Esophagus squamous epithelium (tissue), 5 donors: ENCODE measurements around the gene SLC11A2. TPM values are rescaled to one million over a fixed set of nuclear protein-coding genes. Genes with fewer than 3 reads are reported as not detected.

Experiments
- DNase-seq: peaks from one replicate; lab custom pipeline; 2025; lab: John Stamatoyannopoulos, UW
- H3K27ac ChIP-seq, 4 donors: fragments of 200-600 bp; sonication (generic); one replicate each; pipeline ENCODE4 v1.5.1; 2016 to 2019; ENCODE audit warnings: mild to moderate bottlenecking in 1 of 4
- H3K27me3 ChIP-seq, 4 donors: fragments of 200-600 bp; sonication (generic); 1 replicate in 3 of 4; 2 replicates in 1 of 4; pipeline versions ENCODE4 v1.5.1 to v1.6.0; 2017 to 2021; ENCODE audit warnings: antibody characterized with exemption in 1 of 4
- H3K36me3 ChIP-seq, 3 donors: fragments of 200-600 bp; sonication (generic); one replicate each; pipeline ENCODE4 v1.5.1; 2016 to 2019
- H3K4me1 ChIP-seq, 3 donors: fragments of 200-600 bp; sonication (generic); one replicate each; pipeline ENCODE4 v1.5.1; 2017 to 2019
- H3K4me3 ChIP-seq, 4 donors: fragments of 200-600 bp; sonication (generic); 1 replicate in 3 of 4; 2 replicates in 1 of 4; pipeline ENCODE4 v1.5.1; 2016 to 2019; ENCODE audit warnings: mild to moderate bottlenecking in 2 of 4, moderate library complexity in 1 of 4
- H3K9me3 ChIP-seq, 3 donors: fragments of 200-600 bp; sonication (generic); one replicate each; pipeline ENCODE4 v1.5.1; 2016 to 2019
- CTCF ChIP-seq, 6 experiments: fragments of 450-650 bp in 4 of 6; fragments of 200-600 bp in 2 of 6; sonication (generic) in 2 of 6; IDR thresholded peaks; one replicate each; pipeline ENCODE4 v1.5.1; 2016 to 2019; ENCODE audit warnings: antibody characterized with exemption in 6 of 6, mild to moderate bottlenecking in 4 of 6, moderate library complexity in 4 of 6
- POLR2A ChIP-seq, 4 donors: fragments of 450-650 bp; IDR thresholded peaks; one replicate each; pipeline ENCODE4 v1.6.1; 2017; ENCODE audit warnings: antibody characterized with exemption in 4 of 4, mild to moderate bottlenecking in 4 of 4, moderate library complexity in 3 of 4
- WGBS, 2 donors: methylation state at CpG; one replicate each; pipeline ENCODE4 v1.1.5; 2018; 5-methylcytosine and 5-hydroxymethylcytosine counted together
- intact Hi-C: fragments of 100-400 bp; cut with DNase I; formaldehyde crosslinking; loops from one replicate; pipeline ENCODE4 v1.15.0; 2022
- total RNA-seq, 4 donors: library from RNA; depleted of rRNA; stranded (reverse); fragments of >200 nt; gene quantifications; one replicate each; pipeline ENCODE4 v1.1.0, GENCODE V29; 2016
- donor health status: DM: yes; HTN: yes; CAD: no.

The SLC11A2 gene
- total RNA-seq, 4 donors from 2014 or later, result 23.6 to 78.9 (median 39.9) TPM

- intact Hi-C loops, result loop anchor here (10.0 kb wide), 1 partner anchor 48 kb away; no protein-coding TSS in a partner anchor
- Histone ChIP-seq H3K9me3 (peaks cover 0 to 9% (median 0%) of the 10 kb centered on the region in 3 donors), H3K4me1 (peaks cover 12 to 55% (median 35%) of the 10 kb centered on the region in 3 donors), H3K4me3 (no peak overlapping the region), H3K36me3 (peaks cover 0 to 20% (median 0%) of the 10 kb centered on the region in 3 donors), H3K27ac (peak overlapping the region in 3 of 4 donors; percentile 47 to 88 (median 86)), H3K27me3 (no peaks in the 10 kb centered on the region)
- DNase-seq, result no peak
- 68 to 83% methylated on average over 5 to 8 of the region's 9 CpGs for WGBS, 2 donors
- TF ChIP-seq CTCF (IDR thresholded peaks at IDR 0.05), result no peak
- TF ChIP-seq POLR2A (IDR thresholded peaks at IDR 0.05), result no peak
Measured at GRCh38 chr12:50936821-50937530, 89.2 kb downstream of the SLC11A2 start.

GRCh38 chr12:50934981-50935807, 91.0 kb downstream of the SLC11A2 start:
- 30 to 39% methylated on average over 6 of the region's 6 CpGs for WGBS, 2 donors

GRCh38 chr12:50934371-50934851, 91.8 kb downstream of the SLC11A2 start:
- Histone ChIP-seq H3K27me3 (no peaks in the 10 kb centered on the region), H3K27ac (peak overlapping the region; percentile 53 to 88 (median 82)), H3K36me3 (peaks cover 0 to 45% (median 3%) of the 10 kb centered on the region in 3 donors), H3K4me3 (peak overlapping the region in 1 of 4 donors; percentile 36), H3K4me1 (peaks cover 15 to 79% (median 35%) of the 10 kb centered on the region in 3 donors), H3K9me3 (peaks cover 0 to 9% (median 0%) of the 10 kb centered on the region in 3 donors)
- WGBS, 2 donors, result 7 to 21% methylated on average over 3 of the region's 3 CpGs
- intact Hi-C loops, result loop anchor here (10.0 kb wide), 1 partner anchor 50 kb away; no protein-coding TSS in a partner anchor
- DNase-seq, result no peak
- no peak for TF ChIP-seq POLR2A (IDR thresholded peaks at IDR 0.05)

More at GRCh38 chr12:50934981-50935807, 91.0 kb downstream of the SLC11A2 start:
- Histone ChIP-seq H3K9me3 (peaks cover 0 to 9% (median 0%) of the 10 kb centered on the region in 3 donors), H3K27me3 (no peaks in the 10 kb centered on the region), H3K36me3 (peaks cover 0 to 37% (median 3%) of the 10 kb centered on the region in 3 donors), H3K27ac (peak overlapping the region; percentile 53 to 88 (median 82)), H3K4me1 (peaks cover 12 to 71% (median 35%) of the 10 kb centered on the region in 3 donors), H3K4me3 (peak overlapping the region in 1 of 4 donors; percentile 36)
- TF ChIP-seq CTCF (IDR thresholded peaks at IDR 0.05) (no peak), POLR2A (IDR thresholded peaks at IDR 0.05) (no peak)
- DNase-seq, result no peak
- intact Hi-C loops, result loop anchor here (10.0 kb wide), 1 partner anchor 50 kb away; no protein-coding TSS in a partner anchor

GRCh38 chr12:50933459-50934124, 92.6 kb downstream of the SLC11A2 start:
- no peak for TF ChIP-seq CTCF (IDR thresholded peaks at IDR 0.05)
- no peak for TF ChIP-seq POLR2A (IDR thresholded peaks at IDR 0.05)

More at GRCh38 chr12:50933459-50934124, 92.6 kb downstream of the SLC11A2 start:
- Histone ChIP-seq H3K4me3 (no peak overlapping the region), H3K9me3 (peaks cover 0 to 9% (median 0%) of the 10 kb centered on the region in 3 donors), H3K4me1 (peaks cover 23 to 87% (median 43%) of the 10 kb centered on the region in 3 donors), H3K27me3 (no peaks in the 10 kb centered on the region), H3K36me3 (peaks cover 0 to 47% (median 3%) of the 10 kb centered on the region in 3 donors), H3K27ac (peak overlapping the region; percentile 53 to 88 (median 82))
- intact Hi-C loops, result loop anchor here (10.0 kb wide), 1 partner anchor 51 kb away; no protein-coding TSS in a partner anchor
- WGBS, 2 donors, result 86% methylated on average over 2 of the region's 2 CpGs; no CpG with 5 or more reads in 1 of the 2 donors
- DNase-seq, result no peak
